ENCODE results near the gene PGM2L1.

DNA sequence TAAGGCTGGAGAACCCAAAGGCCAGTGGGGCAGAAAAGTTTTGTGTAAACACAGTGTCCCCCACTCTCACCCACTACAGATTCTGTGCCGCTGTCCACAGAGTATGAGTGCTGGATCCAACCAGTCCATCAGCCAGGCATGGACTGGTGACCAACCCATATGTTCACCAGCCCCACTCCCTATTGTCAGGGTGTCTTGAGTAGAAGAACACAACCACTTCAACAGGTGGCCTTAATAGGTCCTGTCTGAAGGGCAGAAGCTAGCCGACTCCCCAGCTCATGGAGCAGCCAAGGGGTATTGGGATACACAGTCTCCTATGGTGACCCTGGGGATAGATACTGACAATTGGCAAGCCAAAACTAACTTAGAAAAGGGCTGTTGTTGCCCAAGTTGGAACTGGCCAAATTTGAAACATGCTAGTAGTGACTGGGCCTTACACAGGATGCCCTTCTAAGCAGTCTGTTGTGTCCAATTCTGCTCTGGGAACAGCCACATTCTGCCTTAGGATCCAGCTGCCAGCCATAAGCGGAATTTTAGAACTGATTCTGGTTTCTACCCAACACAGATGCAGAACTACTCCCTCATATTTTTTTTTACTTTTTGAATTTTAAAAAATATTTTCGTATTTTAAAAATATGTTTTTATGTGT, 19.8 kb upstream of the PGM2L1 start:
- TF ChIP-seq, protein P1, sequence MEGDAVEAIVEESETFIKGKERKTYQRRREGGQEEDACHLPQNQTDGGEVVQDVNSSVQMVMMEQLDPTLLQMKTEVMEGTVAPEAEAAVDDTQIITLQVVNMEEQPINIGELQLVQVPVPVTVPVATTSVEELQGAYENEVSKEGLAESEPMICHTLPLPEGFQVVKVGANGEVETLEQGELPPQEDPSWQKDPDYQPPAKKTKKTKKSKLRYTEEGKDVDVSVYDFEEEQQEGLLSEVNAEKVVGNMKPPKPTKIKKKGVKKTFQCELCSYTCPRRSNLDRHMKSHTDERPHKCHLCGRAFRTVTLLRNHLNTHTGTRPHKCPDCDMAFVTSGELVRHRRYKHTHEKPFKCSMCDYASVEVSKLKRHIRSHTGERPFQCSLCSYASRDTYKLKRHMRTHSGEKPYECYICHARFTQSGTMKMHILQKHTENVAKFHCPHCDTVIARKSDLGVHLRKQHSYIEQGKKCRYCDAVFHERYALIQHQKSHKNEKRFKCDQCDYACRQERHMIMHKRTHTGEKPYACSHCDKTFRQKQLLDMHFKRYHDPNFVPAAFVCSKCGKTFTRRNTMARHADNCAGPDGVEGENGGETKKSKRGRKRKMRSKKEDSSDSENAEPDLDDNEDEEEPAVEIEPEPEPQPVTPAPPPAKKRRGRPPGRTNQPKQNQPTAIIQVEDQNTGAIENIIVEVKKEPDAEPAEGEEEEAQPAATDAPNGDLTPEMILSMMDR (IDR thresholded peaks at IDR 0.05; ENCODE audit: low read depth, low read length), result no peak
- TF ChIP-seq, protein P2, sequence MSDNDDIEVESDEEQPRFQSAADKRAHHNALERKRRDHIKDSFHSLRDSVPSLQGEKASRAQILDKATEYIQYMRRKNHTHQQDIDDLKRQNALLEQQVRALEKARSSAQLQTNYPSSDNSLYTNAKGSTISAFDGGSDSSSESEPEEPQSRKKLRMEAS (IDR thresholded peaks at IDR 0.05; ENCODE audit: low read depth, low read length), result no peak
- no peak for TF ChIP-seq POLR2A (IDR thresholded peaks at IDR 0.05; ENCODE audit: extremely low read depth, insufficient read length)
- TF ChIP-seq MYC (IDR thresholded peaks at IDR 0.05; ENCODE audit: low read depth, low read length), result no peak

All from NB4 (cell line).